Activated CD4-positive, alpha-beta T cell treated with anti-CD3 and anti-CD28 coated beads, Interleukin-2, amount 50 U/mL, for 24 hours (primary cell): Measurements from ENCODE around the gene PLD4.

Experiments
- DNase-seq, 2 donors: peaks; one replicate each; pipeline ENCODE4 v3.0.0-alpha.2; 2020; ENCODE audit warnings: low read depth in 1 of 2, low spot score in 1 of 2

PLD4 gene

DNA sequence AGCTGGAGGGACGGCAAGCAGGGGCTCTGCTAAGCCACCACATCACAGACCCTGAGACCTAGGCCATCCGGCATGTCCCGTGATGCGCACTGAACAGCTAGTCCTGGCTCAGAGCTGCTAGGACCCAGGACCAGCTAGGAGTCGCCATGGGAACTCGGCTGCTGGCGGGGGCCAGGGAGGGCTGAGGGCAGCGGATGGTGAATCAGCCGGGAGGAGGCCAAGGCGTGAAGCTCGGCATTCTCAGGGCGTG lies 48.4 kb downstream of the PLD4 start:
- no peak for DNase-seq

GRCh38 chr14:104973385-104974145 lies 48.9 kb downstream of the PLD4 start:
- DNase-seq, result no peak

DNA sequence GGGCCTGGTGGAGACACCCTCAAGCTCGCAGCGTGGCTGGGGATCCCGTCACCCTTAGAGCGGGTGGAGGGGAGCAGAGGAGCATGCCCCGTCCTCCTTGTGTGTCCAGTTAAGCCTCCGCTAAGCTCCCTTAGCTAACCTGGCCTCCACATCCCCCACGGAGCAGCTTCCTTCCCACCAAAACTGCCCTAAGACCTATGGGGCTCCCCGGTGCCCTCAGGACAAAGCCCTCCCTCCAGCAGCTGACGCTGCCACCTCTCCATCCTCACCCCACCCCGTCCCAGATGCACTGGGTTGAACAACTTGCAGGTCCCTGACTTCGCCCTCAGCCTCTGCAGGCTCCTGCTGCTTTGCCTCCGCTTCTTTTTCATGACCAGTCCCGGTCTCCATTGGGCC lies 49.5 kb downstream of the PLD4 start:
- no peak for DNase-seq

DNA sequence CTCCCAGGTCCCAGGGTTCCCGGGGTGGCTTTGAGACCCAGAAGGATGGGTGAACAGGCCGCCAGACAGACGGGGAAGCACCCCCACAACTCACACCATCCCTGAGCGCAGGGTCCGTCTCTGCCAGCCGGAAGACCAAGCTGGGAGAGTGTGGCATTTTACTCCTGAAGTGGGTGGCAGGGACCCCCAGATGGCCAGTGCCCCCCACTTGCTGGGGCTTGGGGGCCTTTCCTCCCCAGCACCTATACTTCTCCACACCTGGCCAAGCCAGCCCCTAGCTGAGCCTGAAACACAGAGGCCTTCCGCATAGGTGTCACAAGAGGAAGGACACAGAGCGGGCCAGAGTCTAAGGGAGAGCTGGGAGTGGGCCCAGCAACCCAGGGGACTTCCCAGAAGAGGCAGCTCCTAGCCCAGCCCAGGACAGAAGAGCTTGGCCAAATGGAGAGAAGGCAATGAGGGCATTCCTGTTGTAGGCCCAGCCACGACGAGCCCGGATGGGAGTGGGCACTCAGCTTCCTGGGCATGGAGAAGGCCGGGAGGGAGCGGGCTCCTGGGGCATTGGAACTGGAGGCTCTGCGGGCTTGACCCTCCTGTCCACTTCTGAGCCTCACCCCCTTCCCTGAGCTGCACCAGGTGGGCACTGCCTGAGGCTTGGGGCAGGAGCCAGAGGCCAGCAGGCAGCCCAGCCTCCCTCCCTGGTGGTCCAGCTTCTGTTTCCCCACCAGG lies 50.1 kb downstream of the PLD4 start:
- DNase-seq, result no peak

DNA sequence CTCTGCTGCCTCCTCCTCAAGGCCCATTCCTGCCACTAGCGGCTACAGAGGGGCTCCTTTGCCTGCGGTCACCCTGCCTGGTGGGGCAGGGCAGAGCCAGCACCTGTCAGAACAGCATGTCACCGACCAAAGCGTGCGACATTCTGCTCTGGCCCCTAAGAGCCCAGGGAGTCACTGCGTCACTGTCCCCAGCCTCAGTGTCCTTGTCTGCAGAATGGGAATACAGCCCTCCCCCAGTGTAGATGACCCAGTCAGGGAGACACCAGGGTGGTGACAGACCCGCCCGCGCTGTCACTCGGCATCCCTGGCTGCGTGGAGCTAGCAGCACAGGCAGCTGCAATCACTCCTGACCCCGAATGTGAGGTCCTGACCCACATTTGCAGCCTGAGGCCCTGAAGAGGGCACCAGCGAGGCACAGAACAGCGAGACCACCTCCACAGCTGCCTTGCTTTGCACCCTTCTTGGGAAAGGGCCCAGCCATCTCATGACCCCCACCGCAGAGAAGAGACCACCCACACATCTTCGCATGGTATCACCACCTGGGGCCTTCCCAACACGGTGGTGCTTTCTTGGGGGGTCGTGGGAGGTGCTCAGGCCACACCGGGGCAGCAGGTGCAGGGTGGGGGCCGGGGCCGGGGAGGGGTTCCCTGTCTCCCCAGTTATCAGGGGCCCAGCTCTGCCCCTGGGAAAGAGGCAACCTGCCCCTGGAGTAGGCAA lies 51.0 kb downstream of the PLD4 start:
- DNase-seq, result no peak

GRCh38 chr14:104976198-104977007 lies 51.7 kb downstream of the PLD4 start:
- DNase-seq, result peak; percentile 81 to 85

GRCh38 chr14:104977008-104977680 lies 52.5 kb downstream of the PLD4 start:
- DNase-seq, result no peak

- DNase-seq, result peak in 1 of 2 donors; percentile 30
These were observed 53.3 kb downstream of the PLD4 start, which contains the start of gene AHNAK2 for GRCh38 chr14:104977681-104978653. AHNAK2 (minus strand) TSS chr14:104978374; CDS start chr14:104978237, 137 bp downstream.

- DNase-seq, result no peak
These were observed 54.3 kb downstream of the PLD4 start for GRCh38 chr14:104978746-104979691.

DNA sequence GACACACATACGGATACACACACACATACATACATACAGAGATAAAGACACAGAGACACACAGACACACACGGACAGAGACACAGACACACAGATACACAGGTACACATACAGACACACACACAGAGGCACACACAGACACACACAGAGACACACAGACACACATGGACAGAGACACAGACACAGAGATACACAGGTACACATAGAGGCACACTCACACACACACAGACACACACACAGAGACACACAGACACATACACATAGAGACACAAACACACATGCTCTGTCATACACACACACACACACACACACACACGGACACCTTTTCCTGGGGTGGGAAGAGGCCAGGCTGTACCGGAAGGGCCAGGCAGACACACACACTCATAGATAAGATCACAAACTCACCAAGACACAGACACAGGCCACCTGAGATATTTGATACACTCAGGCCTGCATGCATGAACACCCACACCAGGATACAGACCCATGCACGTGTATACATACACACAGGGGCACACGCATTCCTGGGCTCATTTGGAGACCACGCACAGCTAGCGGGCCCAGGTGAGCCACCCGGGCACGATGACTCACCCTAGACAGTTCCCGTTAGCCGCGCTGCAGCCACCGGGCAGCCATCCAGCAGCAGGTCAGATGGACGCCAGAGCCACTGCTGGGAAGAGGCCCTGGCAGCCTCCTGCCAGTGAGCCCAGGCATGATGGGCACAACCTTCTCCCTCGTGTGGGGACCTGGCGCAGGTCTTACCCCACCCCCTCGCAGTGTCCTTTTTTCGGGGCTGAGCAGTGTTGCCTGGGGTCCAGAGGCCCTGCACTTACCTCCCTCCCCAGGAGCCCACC lies 55.3 kb downstream of the PLD4 start:
- no peak for DNase-seq

DNA sequence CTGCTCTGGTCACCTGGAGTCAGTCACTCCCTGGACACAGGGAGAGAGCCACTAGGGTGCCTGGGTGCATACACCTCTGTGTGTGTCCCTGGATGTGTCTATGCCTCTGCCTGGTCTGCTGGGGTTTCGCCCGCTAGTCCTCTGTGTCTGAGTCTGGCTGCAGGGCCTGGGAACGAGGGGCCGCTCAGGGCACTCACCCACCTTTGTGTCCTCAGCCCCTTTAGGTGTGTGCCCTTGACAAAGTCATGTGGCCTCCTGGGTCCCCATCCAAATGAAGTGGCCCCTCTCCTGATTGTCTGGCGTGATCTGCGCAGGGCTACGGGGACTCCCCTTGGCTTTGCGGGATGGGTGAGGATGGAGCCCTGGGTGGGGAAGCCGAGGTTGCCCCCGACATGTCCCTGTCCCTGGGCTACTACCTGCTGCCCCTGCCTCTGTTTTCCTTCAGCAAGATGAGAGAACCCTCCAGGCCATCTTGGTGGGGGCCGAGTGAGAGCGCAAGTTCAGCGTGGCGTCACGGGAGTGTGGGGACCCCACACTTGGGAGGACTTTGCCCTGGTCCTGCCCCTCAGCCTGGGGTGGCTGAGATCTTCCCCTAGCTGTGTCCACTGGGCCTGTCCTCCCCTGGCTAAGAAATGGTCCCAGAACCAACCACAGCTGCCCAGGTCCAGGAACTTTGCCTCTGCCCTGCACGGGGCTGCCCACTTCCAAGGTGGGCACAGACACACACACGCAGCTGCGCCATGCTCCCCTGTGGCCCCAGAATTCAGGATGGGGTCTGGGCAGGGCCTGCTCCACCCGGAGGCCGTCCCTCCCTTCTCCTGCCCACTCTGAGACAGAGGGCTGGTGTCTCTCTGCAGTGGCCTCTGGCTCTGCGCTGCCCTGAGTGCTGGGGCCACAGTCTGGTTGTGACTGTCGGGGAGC lies 56.2 kb downstream of the PLD4 start:
- DNase-seq, result no peak

- DNase-seq, result no peak
These were observed 57.2 kb downstream of the PLD4 start for GRCh38 chr14:104981699-104982541.

GRCh38 chr14:104982548-104983230 lies 58.0 kb downstream of the PLD4 start:
- no peak for DNase-seq
